ENCODE data around the gene PPP1R2.

GRCh38 chr3:195466251-195466650 lies 76.9 kb downstream of the PPP1R2 start:
- no peak for TF ChIP-seq CTCF (conservative IDR thresholded peaks at IDR 0.05; ENCODE audit: low read length)
- no peak for TF ChIP-seq EZH2phosphoT487 (IDR thresholded peaks at IDR 0.05; ENCODE audit: borderline replicate concordance)

Measured in Loucy (cell line).